NCI-H1048 (cell line): ENCODE results near the gene MIA2.
A peak's percentile ranks its signal among the peaks of the same experiment; 100 is the strongest.
"Not testable (repeated sequence)": the region's sequence is repeated elsewhere in the genome, so short reads cannot be mapped to it uniquely, and the experiment has no call there.

Experiments used
- DNase-seq: peaks from one replicate; lab custom pipeline; 2025; lab: John Stamatoyannopoulos, UW

MIA2 gene

GRCh38 chr14:39233680-39234326 lies at the start of gene MIA2:
MIA2 (plus strand) TSS chr14:39233915; CDS start chr14:39234115, 200 bp downstream.
- DNase-seq: no peak

DNA sequence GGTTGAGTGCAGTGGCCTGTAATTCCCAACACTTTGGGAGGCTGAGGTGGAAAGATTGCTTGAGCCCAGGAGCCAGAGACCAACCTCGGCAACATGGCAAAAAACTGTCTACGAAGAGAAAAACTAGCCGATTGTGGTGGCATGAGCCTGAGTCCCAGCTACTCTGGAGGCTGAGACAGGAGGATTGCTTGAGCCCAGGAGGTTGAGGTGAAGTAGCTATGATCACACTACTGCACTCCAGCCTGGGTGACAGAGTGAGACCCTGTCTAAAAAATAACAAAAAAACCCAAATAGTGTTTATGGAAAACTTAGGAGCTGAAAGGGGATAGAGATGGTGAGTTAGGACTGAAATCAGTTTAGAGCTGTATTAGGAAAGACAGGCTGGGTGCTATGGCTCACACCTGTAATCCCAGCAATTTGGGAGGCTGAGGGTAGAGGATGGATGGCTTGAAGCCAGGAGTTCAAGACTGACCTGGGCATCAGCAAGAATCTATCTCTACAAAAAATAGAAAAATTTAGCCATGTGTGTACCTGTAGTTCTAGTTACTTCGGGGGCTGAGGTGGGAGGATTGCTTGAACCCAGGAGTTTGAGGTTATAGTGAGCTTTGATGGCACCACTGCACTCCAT lies 49.0 kb upstream of the MIA2 start:
- no peak for DNase-seq

GRCh38 chr14:39185256-39186049 lies 48.3 kb upstream of the MIA2 start:
- DNase-seq: no peak

- no peak for DNase-seq
Measured at GRCh38 chr14:39186941-39187525, 46.7 kb upstream of the MIA2 start.

DNA sequence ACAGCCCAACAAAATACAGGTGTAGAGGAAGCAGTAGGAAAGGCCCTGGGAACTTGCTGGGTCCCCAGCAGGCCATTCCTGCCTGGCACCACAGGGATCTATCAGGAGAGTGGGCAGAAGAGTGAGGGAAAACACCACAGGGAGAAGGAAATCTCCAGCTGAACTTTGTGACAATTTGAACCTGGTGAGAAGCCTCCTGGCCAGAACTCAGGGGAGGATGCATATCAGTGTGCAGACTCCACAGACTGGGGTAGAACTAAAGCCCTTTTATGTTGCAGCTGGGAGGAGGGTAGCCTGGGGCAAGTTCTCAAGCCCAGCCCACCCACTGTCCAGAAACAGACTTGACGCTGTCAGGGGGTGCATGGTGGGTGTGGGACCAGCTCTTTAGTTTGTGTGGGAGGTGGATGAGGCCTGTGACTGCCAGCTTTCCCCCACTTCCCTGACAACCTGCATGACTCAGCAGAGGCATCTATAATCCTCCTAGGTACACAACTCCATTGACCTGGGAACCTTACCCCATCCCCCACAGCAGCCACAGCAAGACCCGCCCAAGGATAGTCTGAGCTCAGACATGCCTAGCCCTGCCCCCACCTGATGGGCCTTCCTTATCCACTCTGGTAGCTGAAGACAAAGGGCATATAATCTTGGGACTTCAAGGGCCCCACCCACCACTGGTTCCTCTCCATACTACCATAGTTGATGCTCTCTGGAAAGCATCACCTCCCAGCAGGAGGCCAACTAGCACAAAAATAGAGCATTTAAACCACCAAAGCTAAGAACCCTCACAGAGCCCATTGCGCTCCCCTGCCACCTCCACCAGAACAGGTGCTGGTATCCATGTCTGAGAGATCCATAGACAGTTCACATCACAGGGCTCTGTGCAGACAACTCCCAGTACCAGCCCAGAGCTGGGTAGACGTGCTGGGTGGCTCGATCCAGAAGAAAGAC lies 29.8 kb upstream of the MIA2 start:
- no peak for DNase-seq

DNA sequence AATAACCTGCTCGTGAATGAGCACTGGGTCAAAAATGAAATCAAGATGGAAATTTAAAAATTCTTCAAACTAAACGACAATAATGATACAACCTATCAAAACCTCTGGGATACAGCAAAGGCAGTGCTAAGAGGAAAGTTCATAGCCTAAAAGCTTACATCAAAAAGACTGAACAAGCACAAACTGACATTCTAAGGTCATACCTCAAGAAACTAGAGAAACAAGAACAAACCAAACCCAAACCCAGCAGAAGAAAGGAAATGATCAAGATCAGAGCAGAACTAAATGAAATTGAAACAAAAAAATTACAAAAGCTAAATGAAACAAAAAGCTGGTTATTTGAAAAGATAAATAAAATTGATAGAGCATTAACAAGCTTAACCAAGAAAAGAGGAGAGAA lies 26.3 kb upstream of the MIA2 start:
- DNase-seq: not testable (repeated sequence)

GRCh38 chr14:39211109-39211741 lies 22.5 kb upstream of the MIA2 start:
- DNase-seq: no peak

DNA sequence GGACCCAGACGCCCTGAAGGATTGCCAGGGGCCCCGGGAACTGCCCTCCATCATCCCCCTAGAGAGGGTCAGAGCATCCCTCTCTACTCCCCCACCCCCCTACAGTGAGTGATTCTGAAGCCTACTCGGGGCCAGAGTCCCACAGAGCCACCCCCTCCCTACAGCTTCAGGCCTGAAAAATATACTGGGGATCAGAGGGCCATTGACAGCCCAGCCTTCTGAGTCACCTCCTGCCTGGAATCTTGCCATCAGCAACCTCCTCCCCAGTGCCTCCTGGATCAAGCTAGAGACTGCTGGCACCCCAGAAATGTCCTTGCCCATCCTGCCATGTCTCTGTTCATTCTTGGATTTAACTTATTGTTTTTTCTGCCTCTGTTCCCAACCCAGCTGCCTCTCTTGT lies 21.7 kb upstream of the MIA2 start:
- DNase-seq: no peak

GRCh38 chr14:39212693-39213092 lies 21.0 kb upstream of the MIA2 start:
- no peak for DNase-seq

GRCh38 chr14:39217214-39217879 lies 16.4 kb upstream of the MIA2 start:
- DNase-seq: no peak

DNA sequence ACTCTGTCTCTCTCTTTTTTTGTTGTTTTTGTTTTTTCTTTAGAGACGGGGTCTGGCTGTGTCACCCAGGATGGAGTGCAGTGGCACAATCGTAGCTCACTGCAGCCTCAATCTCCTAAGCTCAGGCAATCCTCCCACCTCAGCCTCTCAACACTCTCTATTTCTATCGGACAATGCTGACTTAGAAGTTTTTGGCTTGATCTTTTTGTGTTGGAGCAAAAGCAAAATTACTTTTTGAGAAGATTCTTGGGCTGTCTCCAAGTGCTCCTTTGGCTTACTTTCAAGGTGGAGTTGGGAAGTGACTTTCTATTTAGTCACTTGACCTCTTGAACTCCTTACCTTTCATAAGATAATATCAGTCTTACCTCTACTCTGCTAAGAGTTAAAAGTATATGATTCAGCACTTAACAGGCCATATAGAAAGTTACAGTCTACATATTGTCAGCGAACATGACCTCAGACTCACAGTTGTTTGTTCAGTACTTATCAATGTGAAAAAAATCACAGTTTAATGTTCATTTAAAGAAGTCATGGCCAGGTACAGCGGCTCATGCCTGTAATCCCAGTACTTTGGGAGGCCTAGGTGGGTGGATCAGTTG lies 15.4 kb upstream of the MIA2 start:
- no peak for DNase-seq

GRCh38 chr14:39219075-39219499 lies 14.6 kb upstream of the MIA2 start:
- DNase-seq: peak; percentile 24

DNA sequence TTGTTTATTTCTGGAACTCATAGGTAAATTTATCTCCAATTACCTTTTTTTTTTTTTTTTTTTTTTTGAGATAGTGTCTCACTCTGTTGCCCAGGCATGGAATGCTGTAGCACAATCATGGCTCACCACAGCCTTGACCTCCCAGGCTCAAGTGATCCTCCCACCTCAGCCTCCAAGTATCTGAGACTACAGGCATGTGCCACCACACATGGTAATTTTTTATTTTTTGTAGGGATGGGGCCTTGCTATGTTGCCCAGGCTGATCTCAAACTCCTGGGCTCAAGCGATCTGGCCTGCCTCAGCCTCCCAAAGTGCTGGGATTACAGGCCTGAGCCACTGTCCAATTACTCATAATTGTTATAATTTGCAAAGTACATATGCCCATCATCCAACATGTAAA lies 13.2 kb upstream of the MIA2 start:
- DNase-seq: not testable (repeated sequence)

GRCh38 chr14:39228044-39228443 lies 5.7 kb upstream of the MIA2 start:
- DNase-seq: no peak

- no peak for DNase-seq
Measured at GRCh38 chr14:39228509-39229221, 5.0 kb upstream of the MIA2 start.

DNA sequence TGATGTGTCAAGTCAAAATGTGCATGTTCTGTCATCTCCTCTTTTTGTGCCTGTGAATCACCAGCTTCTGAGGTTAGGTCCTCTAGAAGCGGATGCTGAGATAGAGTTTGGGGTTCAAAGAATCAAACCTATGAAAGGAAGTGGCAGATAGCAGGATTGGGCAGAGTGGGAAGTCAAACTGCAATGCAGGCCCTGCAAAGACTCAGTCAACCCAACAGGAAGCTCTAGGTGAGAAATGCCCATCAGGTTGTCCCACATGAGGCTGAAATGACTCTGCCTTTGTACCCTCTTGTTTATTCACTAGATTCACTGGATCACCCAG lies 4.5 kb upstream of the MIA2 start:
- DNase-seq: no peak

DNA sequence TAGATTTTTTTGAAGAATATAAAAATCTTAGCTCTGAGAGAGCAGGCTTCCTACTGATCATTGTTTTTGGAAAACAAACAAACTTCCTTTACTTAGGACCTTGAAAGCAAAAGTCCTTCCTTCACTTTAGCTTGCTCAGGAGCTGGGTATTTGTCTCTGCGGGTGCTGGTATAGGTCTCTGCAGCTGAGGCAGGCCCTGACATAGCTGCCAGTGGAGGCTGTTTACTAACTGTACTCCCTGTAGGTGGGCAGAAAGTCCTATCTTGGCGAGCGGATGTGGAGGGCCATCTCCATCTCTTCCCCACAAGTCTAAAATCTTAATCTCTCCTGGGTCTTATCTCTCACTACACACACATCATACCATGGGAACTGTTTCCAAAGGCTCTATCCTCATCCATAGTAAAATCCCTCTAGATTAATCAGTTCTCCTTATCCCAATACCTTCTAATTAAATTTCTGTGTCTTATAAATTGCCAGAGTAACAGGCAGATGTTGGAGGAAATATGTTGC lies 4.1 kb upstream of the MIA2 start:
- no peak for DNase-seq

DNA sequence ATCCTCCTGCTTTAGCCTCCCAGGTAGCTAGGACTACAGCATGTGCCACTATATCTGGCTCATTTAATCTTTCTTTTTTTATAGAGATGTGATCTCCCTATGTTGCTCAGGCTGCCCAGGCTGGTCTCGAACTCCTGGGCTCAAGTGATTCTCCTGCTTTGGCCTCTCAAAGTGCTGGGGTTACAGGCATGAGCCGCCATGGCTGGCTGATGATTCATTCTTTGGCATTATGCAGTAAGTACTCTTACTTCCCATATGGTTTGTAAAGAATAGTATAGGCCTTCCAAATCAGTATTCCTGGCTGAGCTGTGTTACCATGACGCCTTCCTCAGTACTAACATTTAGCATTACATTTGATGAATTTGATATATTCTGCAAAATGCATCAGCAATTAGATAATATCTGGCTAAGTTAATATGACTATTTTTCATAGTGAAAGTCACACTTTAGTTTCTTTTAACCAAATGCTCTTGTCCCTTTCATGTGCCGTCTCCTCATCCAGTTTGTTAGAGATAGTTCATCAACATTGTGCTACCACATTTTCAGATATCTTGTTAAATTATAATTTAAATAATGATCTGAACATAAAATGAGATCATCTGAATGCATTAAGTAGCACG lies 3.2 kb upstream of the MIA2 start:
- no peak for DNase-seq
